HCT116 (cell line): ENCODE data around the gene RBMS1.

ENCODE experiments used
- POLR2AphosphoS5 ChIP-seq: IDR thresholded peaks from 2 replicates; pipeline ENCODE4 v1.6.1; 2011; ENCODE audit warnings: mild to moderate bottlenecking, low read depth, low read length, moderate library complexity
- ZNF274 ChIP-seq: fragments of 200-500 bp; sonication (Bioruptor generic); IDR thresholded peaks from 2 replicates; pipeline ENCODE4 v1.6.1; 2014; ENCODE audit warnings: mild to moderate bottlenecking, low read depth, low read length, inconsistent platforms
- TF ChIP-seq, protein P1 (sequence below), 3 experiments: fragments of 200-600 bp in 1 of 3; sonication (generic) in 1 of 3; IDR thresholded peaks in 2 of 3; conservative IDR thresholded peaks in 1 of 3; 2 replicates each; pipeline ENCODE4 v1.5.1; 2012 to 2017; ENCODE audit warnings: low read depth in 2 of 3, low read length in 2 of 3, antibody characterized with exemption in 1 of 3, borderline replicate concordance in 1 of 3, control low read depth in 1 of 3, mild to moderate bottlenecking in 1 of 3, mixed read lengths in 1 of 3, mixed run types in 1 of 3, moderate library complexity in 1 of 3; ENCODE audit not compliant: insufficient read depth in 1 of 3

- TF ChIP-seq ZNF274 (no peak), POLR2AphosphoS5 (no peak)
- TF ChIP-seq, protein P1, sequence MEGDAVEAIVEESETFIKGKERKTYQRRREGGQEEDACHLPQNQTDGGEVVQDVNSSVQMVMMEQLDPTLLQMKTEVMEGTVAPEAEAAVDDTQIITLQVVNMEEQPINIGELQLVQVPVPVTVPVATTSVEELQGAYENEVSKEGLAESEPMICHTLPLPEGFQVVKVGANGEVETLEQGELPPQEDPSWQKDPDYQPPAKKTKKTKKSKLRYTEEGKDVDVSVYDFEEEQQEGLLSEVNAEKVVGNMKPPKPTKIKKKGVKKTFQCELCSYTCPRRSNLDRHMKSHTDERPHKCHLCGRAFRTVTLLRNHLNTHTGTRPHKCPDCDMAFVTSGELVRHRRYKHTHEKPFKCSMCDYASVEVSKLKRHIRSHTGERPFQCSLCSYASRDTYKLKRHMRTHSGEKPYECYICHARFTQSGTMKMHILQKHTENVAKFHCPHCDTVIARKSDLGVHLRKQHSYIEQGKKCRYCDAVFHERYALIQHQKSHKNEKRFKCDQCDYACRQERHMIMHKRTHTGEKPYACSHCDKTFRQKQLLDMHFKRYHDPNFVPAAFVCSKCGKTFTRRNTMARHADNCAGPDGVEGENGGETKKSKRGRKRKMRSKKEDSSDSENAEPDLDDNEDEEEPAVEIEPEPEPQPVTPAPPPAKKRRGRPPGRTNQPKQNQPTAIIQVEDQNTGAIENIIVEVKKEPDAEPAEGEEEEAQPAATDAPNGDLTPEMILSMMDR (IDR thresholded peaks at IDR 0.05 in 2 of 3, conservative IDR thresholded peaks at IDR 0.05 in 1 of 3; ENCODE audit: borderline replicate concordance in 1 of 3, insufficient read depth in 1 of 3, low read depth in 2 of 3, low read length in 2 of 3): no peak
These were observed 158.2 kb downstream of the RBMS1 start for GRCh38 chr2:160335441-160335840.
